ENCODE results near the gene STK38.

DNA sequence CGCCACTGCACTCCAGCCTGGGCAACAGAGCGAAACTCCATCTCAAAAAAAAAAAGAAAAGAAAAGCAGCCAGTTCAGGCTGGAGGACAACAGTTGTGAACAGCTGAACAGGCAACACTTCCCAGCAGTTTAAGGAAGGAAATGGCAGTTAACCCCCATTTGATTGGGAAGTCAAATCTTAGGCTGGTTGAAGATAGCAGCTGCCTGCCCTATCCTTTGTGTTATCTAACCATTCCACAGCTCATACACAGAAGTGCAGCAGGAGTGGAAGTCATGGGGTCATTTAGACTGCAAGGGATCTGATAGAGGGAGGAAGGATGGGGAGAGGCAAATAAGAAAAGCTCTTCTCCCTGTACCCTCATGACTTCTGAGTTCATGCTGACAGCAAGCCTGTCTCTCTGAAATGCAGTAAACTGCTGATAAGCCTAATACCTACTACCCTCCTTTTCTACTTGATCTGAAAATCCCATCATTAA, 69.2 kb downstream of the STK38 start:
- TF ChIP-seq CTCF (IDR thresholded peaks at IDR 0.05) (no peak), POLR2AphosphoS5 (IDR thresholded peaks at IDR 0.05) (no peak), POLR2A (IDR thresholded peaks at IDR 0.05; ENCODE audit: low read depth) (no peak), EP300 (IDR thresholded peaks at IDR 0.05) (no peak)

Data from esophagus muscularis mucosa (tissue), 4 donors.